Kidney (tissue), 14 donors: Measurements from ENCODE around the gene ZNF692. TPM values are rescaled to one million over a fixed set of nuclear protein-coding genes. Genes with fewer than 3 reads are reported as not detected.

ENCODE experiments used
- DNase-seq, 5 donors: peaks; one replicate each; pipeline ENCODE4 v3.0.0-alpha.2; 2013 to 2020
- FAIRE-seq: peaks from 2 replicates; lab custom pipeline; 2012; peaks lifted over from hg19 to GRCh38; lab: Jason Lieb, UNC
- H3K27ac ChIP-seq, 2 donors: one replicate each; pipeline ENCODE4 v1.7.0; 2013; ENCODE audit warnings: low read depth in 2 of 2, low read length in 2 of 2, inconsistent platforms in 1 of 2
- H3K27me3 ChIP-seq: one replicate; pipeline ENCODE4 v1.7.1; 2013; ENCODE audit warnings: low read length, inconsistent platforms; ENCODE audit not compliant: control insufficient read depth, insufficient read depth
- H3K36me3 ChIP-seq, 3 donors: one replicate each; pipeline versions ENCODE4 v1.7.0 to v1.7.1; 2013; ENCODE audit warnings: low read length in 3 of 3, control low read depth in 1 of 3, inconsistent platforms in 1 of 3; ENCODE audit not compliant: insufficient read depth in 3 of 3, control insufficient read depth in 2 of 3
- H3K4me1 ChIP-seq, 3 donors: one replicate each; pipeline versions ENCODE4 v1.7.0 to v1.7.1; 2013; ENCODE audit warnings: low read length in 3 of 3, inconsistent platforms in 1 of 3, low read depth in 1 of 3; ENCODE audit not compliant: control insufficient read depth in 2 of 3, insufficient read depth in 2 of 3
- H3K4me3 ChIP-seq, 3 donors: one replicate each; pipeline versions ENCODE4 v1.7.0 to v1.8.1; 2013; ENCODE audit warnings: low read length in 3 of 3, control low read depth in 1 of 3, inconsistent platforms in 1 of 3
- H3K9ac ChIP-seq, 3 donors: one replicate each; pipeline versions ENCODE4 v1.7.0 to v1.7.1; 2013; ENCODE audit warnings: low read length in 3 of 3, control low read depth in 1 of 3, inconsistent platforms in 1 of 3
- H3K9me3 ChIP-seq, 3 donors: one replicate each; pipeline versions ENCODE4 v1.7.0 to v1.7.1; 2013; ENCODE audit warnings: low read length in 3 of 3, control low read depth in 1 of 3, inconsistent platforms in 1 of 3; ENCODE audit not compliant: control insufficient read depth in 2 of 3, insufficient read depth in 1 of 3
- CTCF ChIP-seq: IDR thresholded peaks from 3 replicates; pipeline ENCODE4 v1.5.1; 2012; ENCODE audit warnings: mild to moderate bottlenecking, moderate library complexity, borderline replicate concordance; ENCODE audit not compliant: insufficient read depth; ENCODE audit errors: extremely low read depth
- intact Hi-C: fragments of 100-400 bp; cut with DNase I; formaldehyde crosslinking; loops from one replicate; pipeline ENCODE4 v1.11.1; 2022
- polyA plus RNA-seq: library from polyadenylated mRNA; stranded (reverse); fragments of 350-450 nt; fragmentation: Illumina TruSeq; extraction: RNeasy Lipid Tissue Mini Kit (QIAGEN cat#74804); gene quantifications from one replicate; pipeline ENCODE4 v1.2.3, GENCODE V29; 2014; ENCODE audit warnings: low read depth, low replicate concordance; ENCODE audit not compliant: insufficient read depth
- total RNA-seq: library from RNA; stranded (reverse); fragmentation: NEBNext Ultra II Directional; extraction: Animal tissue kit (Norgen Biotek cat#: 25700); gene quantifications from one replicate; pipeline ENCODE4 v1.2.1, GENCODE V29; 2021
- donor health status: control.
- donor health status: control.
- donor health status: control.
- donor health status: control.
- donor health status: control.
- donor health status: DM: yes; HTN: yes; CAD: no.
- donor health status: Normal renal cell carcinoma (clear cell type).

Gene ZNF692
- total and polyA plus RNA-seq, 2 donors from 2014 or later, result 29.6 to 34.4 TPM

DNA sequence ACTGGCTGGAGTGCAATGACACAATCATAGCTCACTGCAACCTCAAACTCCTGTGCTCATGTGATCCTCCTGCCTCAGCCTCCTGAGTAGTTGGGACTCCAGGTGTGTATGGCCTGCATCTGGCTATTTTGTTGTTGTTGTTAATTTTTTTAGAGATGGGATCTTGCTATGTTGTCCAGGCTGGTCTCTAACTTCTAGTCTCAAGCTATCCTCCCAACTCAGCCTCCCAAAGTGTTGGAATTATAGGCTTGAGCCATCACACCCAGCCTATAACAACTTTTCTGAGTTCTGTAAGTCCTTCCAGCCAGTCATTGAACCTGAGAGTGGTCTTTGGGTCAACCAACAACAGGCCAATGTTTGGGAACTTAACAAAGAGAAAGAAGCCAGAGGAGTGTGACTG, 36.0 kb upstream of the ZNF692 start:
- no peak overlapping the region for H3K27ac ChIP-seq
- H3K4me1 ChIP-seq, result no peaks in the 10 kb centered on the region
- no peak overlapping the region for H3K4me3 ChIP-seq
- intact Hi-C loops, result no loop called here
- H3K36me3 ChIP-seq, result no peaks in the 10 kb centered on the region
- no peaks in the 10 kb centered on the region for H3K9me3 ChIP-seq
- FAIRE-seq, result no peak
- DNase-seq, result no peak
- no peak for TF ChIP-seq CTCF
- no peak overlapping the region for H3K9ac ChIP-seq
- no peaks in the 10 kb centered on the region for H3K27me3 ChIP-seq

- TF ChIP-seq CTCF, result no peak
- H3K9me3 ChIP-seq, result no peaks in the 10 kb centered on the region
- no peaks in the 10 kb centered on the region for H3K27me3 ChIP-seq
Observed at GRCh38 chr1:248892590-248892989, 33.7 kb upstream of the ZNF692 start.

GRCh38 chr1:248891758-248892157, 32.9 kb upstream of the ZNF692 start:
- Histone ChIP-seq H3K36me3 (no peaks in the 10 kb centered on the region), H3K4me3 (no peak overlapping the region), H3K27ac (no peak overlapping the region), H3K4me1 (no peaks in the 10 kb centered on the region), H3K9me3 (no peaks in the 10 kb centered on the region), H3K27me3 (no peaks in the 10 kb centered on the region), H3K9ac (no peak overlapping the region)
- TF ChIP-seq CTCF, result no peak
- FAIRE-seq (no peak), DNase-seq (no peak)
- intact Hi-C loops, result no loop called here

More at GRCh38 chr1:248892590-248892989, 33.7 kb upstream of the ZNF692 start:
- DNase-seq, result no peak
- no peaks in the 10 kb centered on the region for H3K36me3 ChIP-seq
- no peak overlapping the region for H3K4me3 ChIP-seq
- intact Hi-C loops, result no loop called here
- no peak for FAIRE-seq
- H3K27ac ChIP-seq, result no peak overlapping the region
- H3K9ac ChIP-seq, result no peak overlapping the region
- no peaks in the 10 kb centered on the region for H3K4me1 ChIP-seq
